ENCODE measurements around the gene TLR6.
A peak's percentile ranks its signal among the peaks of the same experiment; 100 is the strongest.

DNA sequence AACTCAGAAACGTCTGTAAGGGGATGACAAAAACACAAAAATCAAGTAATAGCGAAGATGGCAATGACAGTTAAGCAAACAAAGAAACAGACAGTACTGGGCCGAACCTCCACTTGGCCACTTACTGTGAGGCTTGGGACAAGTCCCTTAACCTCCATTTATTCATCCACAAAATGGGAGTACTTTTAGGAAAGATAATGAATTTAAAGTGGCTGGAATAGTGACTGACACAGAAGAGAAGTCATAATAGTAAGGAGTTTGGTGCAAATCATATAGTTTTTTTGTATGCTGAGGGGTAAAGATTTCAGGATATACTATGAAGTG is 1.4 kb upstream of the TLR6 start:
- TF ChIP-seq, protein P1, sequence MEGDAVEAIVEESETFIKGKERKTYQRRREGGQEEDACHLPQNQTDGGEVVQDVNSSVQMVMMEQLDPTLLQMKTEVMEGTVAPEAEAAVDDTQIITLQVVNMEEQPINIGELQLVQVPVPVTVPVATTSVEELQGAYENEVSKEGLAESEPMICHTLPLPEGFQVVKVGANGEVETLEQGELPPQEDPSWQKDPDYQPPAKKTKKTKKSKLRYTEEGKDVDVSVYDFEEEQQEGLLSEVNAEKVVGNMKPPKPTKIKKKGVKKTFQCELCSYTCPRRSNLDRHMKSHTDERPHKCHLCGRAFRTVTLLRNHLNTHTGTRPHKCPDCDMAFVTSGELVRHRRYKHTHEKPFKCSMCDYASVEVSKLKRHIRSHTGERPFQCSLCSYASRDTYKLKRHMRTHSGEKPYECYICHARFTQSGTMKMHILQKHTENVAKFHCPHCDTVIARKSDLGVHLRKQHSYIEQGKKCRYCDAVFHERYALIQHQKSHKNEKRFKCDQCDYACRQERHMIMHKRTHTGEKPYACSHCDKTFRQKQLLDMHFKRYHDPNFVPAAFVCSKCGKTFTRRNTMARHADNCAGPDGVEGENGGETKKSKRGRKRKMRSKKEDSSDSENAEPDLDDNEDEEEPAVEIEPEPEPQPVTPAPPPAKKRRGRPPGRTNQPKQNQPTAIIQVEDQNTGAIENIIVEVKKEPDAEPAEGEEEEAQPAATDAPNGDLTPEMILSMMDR (IDR thresholded peaks at IDR 0.05 in 2 of 3, conservative IDR thresholded peaks at IDR 0.05 in 1 of 3; ENCODE audit: borderline replicate concordance in 1 of 3, insufficient read depth in 1 of 3, low read depth in 2 of 3, low read length in 2 of 3), result no peak
- TF ChIP-seq CEBPB (IDR thresholded peaks at IDR 0.05; ENCODE audit: low read depth) (no peak), EZH2 (IDR thresholded peaks at IDR 0.05) (no peak), POLR2A (IDR thresholded peaks at IDR 0.05; ENCODE audit: borderline replicate concordance, extremely low read depth, insufficient read depth, insufficient read length) (peak; percentile 8), EZH2phosphoT487 (IDR thresholded peaks at IDR 0.05; ENCODE audit: borderline replicate concordance) (no peak), POLR2AphosphoS5 (IDR thresholded peaks at IDR 0.05; ENCODE audit: low read depth, low read length) (no peak), SIN3A (IDR thresholded peaks at IDR 0.05; ENCODE audit: low read depth) (peak; percentile 16; the same call in 1 of the 2 replicates), ZFX (IDR thresholded peaks at IDR 0.05) (no peak), FOSL1 (IDR thresholded peaks at IDR 0.05; ENCODE audit: low read depth) (no peak), SP1 (IDR thresholded peaks at IDR 0.05; ENCODE audit: low read depth) (no peak), RAD21 (IDR thresholded peaks at IDR 0.05; ENCODE audit: low read depth) (no peak)
- TF ChIP-seq, protein P2, sequence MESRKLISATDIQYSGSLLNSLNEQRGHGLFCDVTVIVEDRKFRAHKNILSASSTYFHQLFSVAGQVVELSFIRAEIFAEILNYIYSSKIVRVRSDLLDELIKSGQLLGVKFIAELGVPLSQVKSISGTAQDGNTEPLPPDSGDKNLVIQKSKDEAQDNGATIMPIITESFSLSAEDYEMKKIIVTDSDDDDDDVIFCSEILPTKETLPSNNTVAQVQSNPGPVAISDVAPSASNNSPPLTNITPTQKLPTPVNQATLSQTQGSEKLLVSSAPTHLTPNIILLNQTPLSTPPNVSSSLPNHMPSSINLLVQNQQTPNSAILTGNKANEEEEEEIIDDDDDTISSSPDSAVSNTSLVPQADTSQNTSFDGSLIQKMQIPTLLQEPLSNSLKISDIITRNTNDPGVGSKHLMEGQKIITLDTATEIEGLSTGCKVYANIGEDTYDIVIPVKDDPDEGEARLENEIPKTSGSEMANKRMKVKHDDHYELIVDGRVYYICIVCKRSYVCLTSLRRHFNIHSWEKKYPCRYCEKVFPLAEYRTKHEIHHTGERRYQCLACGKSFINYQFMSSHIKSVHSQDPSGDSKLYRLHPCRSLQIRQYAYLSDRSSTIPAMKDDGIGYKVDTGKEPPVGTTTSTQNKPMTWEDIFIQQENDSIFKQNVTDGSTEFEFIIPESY (IDR thresholded peaks at IDR 0.05; ENCODE audit: extremely low read depth, insufficient replicate concordance, low read length), result no peak
- TF ChIP-seq, protein P3, sequence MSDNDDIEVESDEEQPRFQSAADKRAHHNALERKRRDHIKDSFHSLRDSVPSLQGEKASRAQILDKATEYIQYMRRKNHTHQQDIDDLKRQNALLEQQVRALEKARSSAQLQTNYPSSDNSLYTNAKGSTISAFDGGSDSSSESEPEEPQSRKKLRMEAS (IDR thresholded peaks at IDR 0.05), result no peak; the same call in none of the 2 replicates
- TF ChIP-seq, protein P4, sequence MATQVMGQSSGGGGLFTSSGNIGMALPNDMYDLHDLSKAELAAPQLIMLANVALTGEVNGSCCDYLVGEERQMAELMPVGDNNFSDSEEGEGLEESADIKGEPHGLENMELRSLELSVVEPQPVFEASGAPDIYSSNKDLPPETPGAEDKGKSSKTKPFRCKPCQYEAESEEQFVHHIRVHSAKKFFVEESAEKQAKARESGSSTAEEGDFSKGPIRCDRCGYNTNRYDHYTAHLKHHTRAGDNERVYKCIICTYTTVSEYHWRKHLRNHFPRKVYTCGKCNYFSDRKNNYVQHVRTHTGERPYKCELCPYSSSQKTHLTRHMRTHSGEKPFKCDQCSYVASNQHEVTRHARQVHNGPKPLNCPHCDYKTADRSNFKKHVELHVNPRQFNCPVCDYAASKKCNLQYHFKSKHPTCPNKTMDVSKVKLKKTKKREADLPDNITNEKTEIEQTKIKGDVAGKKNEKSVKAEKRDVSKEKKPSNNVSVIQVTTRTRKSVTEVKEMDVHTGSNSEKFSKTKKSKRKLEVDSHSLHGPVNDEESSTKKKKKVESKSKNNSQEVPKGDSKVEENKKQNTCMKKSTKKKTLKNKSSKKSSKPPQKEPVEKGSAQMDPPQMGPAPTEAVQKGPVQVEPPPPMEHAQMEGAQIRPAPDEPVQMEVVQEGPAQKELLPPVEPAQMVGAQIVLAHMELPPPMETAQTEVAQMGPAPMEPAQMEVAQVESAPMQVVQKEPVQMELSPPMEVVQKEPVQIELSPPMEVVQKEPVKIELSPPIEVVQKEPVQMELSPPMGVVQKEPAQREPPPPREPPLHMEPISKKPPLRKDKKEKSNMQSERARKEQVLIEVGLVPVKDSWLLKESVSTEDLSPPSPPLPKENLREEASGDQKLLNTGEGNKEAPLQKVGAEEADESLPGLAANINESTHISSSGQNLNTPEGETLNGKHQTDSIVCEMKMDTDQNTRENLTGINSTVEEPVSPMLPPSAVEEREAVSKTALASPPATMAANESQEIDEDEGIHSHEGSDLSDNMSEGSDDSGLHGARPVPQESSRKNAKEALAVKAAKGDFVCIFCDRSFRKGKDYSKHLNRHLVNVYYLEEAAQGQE (IDR thresholded peaks at IDR 0.05; ENCODE audit: low read depth), result no peak
